ENCODE data around the gene COL5A2. TPM values are rescaled to one million over a fixed set of nuclear protein-coding genes. Genes with fewer than 3 reads are reported as not detected.

The COL5A2 gene
- total RNA-seq, 2 experiments from 2014 or later = 1.6 to 1.7 TPM

- ChIA-PET POLR2A (no interaction called here), CTCF (interaction anchor here (0.8 kb wide), 1 partner anchor 14 kb away, joined by 4 read pairs; no protein-coding TSS in a partner anchor)
Observed at GRCh38 chr2:189171956-189172609, 7.5 kb downstream of the COL5A2 start.

GRCh38 chr2:189168856-189169499 is 10.6 kb downstream of the COL5A2 start:
- CTCF ChIA-PET = no interaction called here
- Mint-ChIP-seq H3K27me3 (no peaks in the 10 kb centered on the region), H3K4me1 (no peaks in the 10 kb centered on the region), H3K27ac (no peak overlapping the region), H3K9me3 (no peaks in the 10 kb centered on the region), H3K36me3 (ENCODE audit: low read depth) (no peaks in the 10 kb centered on the region), H3K4me3 (no peak overlapping the region)
- POLR2A ChIA-PET = no interaction called here
- no peak for DNase-seq

More at GRCh38 chr2:189171956-189172609, 7.5 kb downstream of the COL5A2 start:
- Mint-ChIP-seq H3K4me1 (no peaks in the 10 kb centered on the region), H3K36me3 (ENCODE audit: low read depth) (no peaks in the 10 kb centered on the region), H3K9me3 (no peaks in the 10 kb centered on the region), H3K27ac (no peak overlapping the region), H3K4me3 (no peak overlapping the region), H3K27me3 (no peaks in the 10 kb centered on the region)
- no peak for DNase-seq

- H3K27ac Mint-ChIP-seq = no peak overlapping the region
- no peaks in the 10 kb centered on the region for H3K27me3 Mint-ChIP-seq
- H3K4me3 Mint-ChIP-seq = no peak overlapping the region
- no peaks in the 10 kb centered on the region for H3K36me3 Mint-ChIP-seq (ENCODE audit: low read depth)
- H3K9me3 Mint-ChIP-seq = no peaks in the 10 kb centered on the region
- ChIA-PET POLR2A (no interaction called here), CTCF (no interaction called here)
- no peak for DNase-seq
- H3K4me1 Mint-ChIP-seq = no peaks in the 10 kb centered on the region
Observed at GRCh38 chr2:189165656-189166380, 13.7 kb downstream of the COL5A2 start.

GRCh38 chr2:189164746-189165145 is 14.8 kb downstream of the COL5A2 start:
- no peaks in the 10 kb centered on the region for H3K36me3 Mint-ChIP-seq (ENCODE audit: low read depth)
- H3K27me3 Mint-ChIP-seq = no peaks in the 10 kb centered on the region
- CTCF ChIA-PET = no interaction called here
- H3K27ac Mint-ChIP-seq = no peak overlapping the region
- POLR2A ChIA-PET = no interaction called here
- no peak for DNase-seq
- H3K4me3 Mint-ChIP-seq = no peak overlapping the region
- no peaks in the 10 kb centered on the region for H3K4me1 Mint-ChIP-seq
- no peaks in the 10 kb centered on the region for H3K9me3 Mint-ChIP-seq

- Mint-ChIP-seq H3K4me1 (no peaks in the 10 kb centered on the region), H3K36me3 (ENCODE audit: low read depth) (no peaks in the 10 kb centered on the region), H3K4me3 (no peak overlapping the region), H3K27ac (no peak overlapping the region), H3K27me3 (no peaks in the 10 kb centered on the region), H3K9me3 (no peaks in the 10 kb centered on the region)
- ChIA-PET CTCF (no interaction called here), POLR2A (no interaction called here)
- DNase-seq = no peak
Observed at GRCh38 chr2:189163889-189164288, 15.7 kb downstream of the COL5A2 start.

GRCh38 chr2:189162566-189162965 is 17.0 kb downstream of the COL5A2 start:
- Mint-ChIP-seq H3K9me3 (no peaks in the 10 kb centered on the region), H3K4me1 (no peaks in the 10 kb centered on the region), H3K36me3 (ENCODE audit: low read depth) (no peaks in the 10 kb centered on the region), H3K4me3 (no peak overlapping the region), H3K27ac (no peak overlapping the region), H3K27me3 (no peaks in the 10 kb centered on the region)
- no peak for DNase-seq
- POLR2A ChIA-PET = no interaction called here
- CTCF ChIA-PET = no interaction called here

GRCh38 chr2:189161894-189162293 is 17.7 kb downstream of the COL5A2 start:
- Mint-ChIP-seq H3K4me1 (no peaks in the 10 kb centered on the region), H3K9me3 (no peaks in the 10 kb centered on the region), H3K36me3 (ENCODE audit: low read depth) (no peaks in the 10 kb centered on the region)

GRCh38 chr2:189159717-189160116 is 19.8 kb downstream of the COL5A2 start:
- Mint-ChIP-seq H3K27ac (no peak overlapping the region), H3K27me3 (no peaks in the 10 kb centered on the region), H3K36me3 (ENCODE audit: low read depth) (no peaks in the 10 kb centered on the region), H3K4me1 (no peaks in the 10 kb centered on the region), H3K4me3 (no peak overlapping the region), H3K9me3 (no peaks in the 10 kb centered on the region)
- POLR2A ChIA-PET = no interaction called here
- no peak for DNase-seq
- CTCF ChIA-PET = no interaction called here

More at GRCh38 chr2:189161894-189162293, 17.7 kb downstream of the COL5A2 start:
- Mint-ChIP-seq H3K4me3 (no peak overlapping the region), H3K27me3 (no peaks in the 10 kb centered on the region), H3K27ac (no peak overlapping the region)
- DNase-seq = no peak
- ChIA-PET CTCF (no interaction called here), POLR2A (no interaction called here)

GRCh38 chr2:189159273-189159672 is 20.3 kb downstream of the COL5A2 start:
- no peaks in the 10 kb centered on the region for H3K27me3 Mint-ChIP-seq
- POLR2A ChIA-PET = no interaction called here
- H3K4me3 Mint-ChIP-seq = no peak overlapping the region
- CTCF ChIA-PET = no interaction called here
- H3K4me1 Mint-ChIP-seq = no peaks in the 10 kb centered on the region
- no peaks in the 10 kb centered on the region for H3K36me3 Mint-ChIP-seq (ENCODE audit: low read depth)
- no peak for DNase-seq
- no peaks in the 10 kb centered on the region for H3K9me3 Mint-ChIP-seq
- no peak overlapping the region for H3K27ac Mint-ChIP-seq

GRCh38 chr2:189157939-189158338 is 21.6 kb downstream of the COL5A2 start:
- Mint-ChIP-seq H3K9me3 (no peaks in the 10 kb centered on the region), H3K36me3 (ENCODE audit: low read depth) (no peaks in the 10 kb centered on the region)
- CTCF ChIA-PET = no interaction called here

GRCh38 chr2:189157456-189157855 is 22.1 kb downstream of the COL5A2 start:
- H3K9me3 Mint-ChIP-seq = no peaks in the 10 kb centered on the region
- POLR2A ChIA-PET = no interaction called here
- H3K4me1 Mint-ChIP-seq = no peaks in the 10 kb centered on the region
- H3K27me3 Mint-ChIP-seq = no peaks in the 10 kb centered on the region
- H3K4me3 Mint-ChIP-seq = no peak overlapping the region
- CTCF ChIA-PET = no interaction called here
- no peak for DNase-seq
- no peak overlapping the region for H3K27ac Mint-ChIP-seq
- H3K36me3 Mint-ChIP-seq (ENCODE audit: low read depth) = no peaks in the 10 kb centered on the region

More at GRCh38 chr2:189157939-189158338, 21.6 kb downstream of the COL5A2 start:
- Mint-ChIP-seq H3K4me1 (no peaks in the 10 kb centered on the region), H3K27ac (no peak overlapping the region), H3K4me3 (no peak overlapping the region), H3K27me3 (no peaks in the 10 kb centered on the region)
- POLR2A ChIA-PET = no interaction called here
- no peak for DNase-seq

- POLR2A ChIA-PET = no interaction called here
Observed at GRCh38 chr2:189155795-189156194, 23.8 kb downstream of the COL5A2 start.

GRCh38 chr2:189153619-189154018 is 25.9 kb downstream of the COL5A2 start:
- H3K9me3 Mint-ChIP-seq = no peaks in the 10 kb centered on the region
- H3K27ac Mint-ChIP-seq = no peak overlapping the region
- no peaks in the 10 kb centered on the region for H3K4me1 Mint-ChIP-seq
- no peak for DNase-seq
- H3K4me3 Mint-ChIP-seq = no peak overlapping the region
- no peaks in the 10 kb centered on the region for H3K27me3 Mint-ChIP-seq
- H3K36me3 Mint-ChIP-seq (ENCODE audit: low read depth) = no peaks in the 10 kb centered on the region
- ChIA-PET CTCF (interaction anchor here (3.3 kb wide), 1 partner anchor 11 kb away, joined by 13 read pairs; no protein-coding TSS in a partner anchor), POLR2A (no interaction called here)

More at GRCh38 chr2:189155795-189156194, 23.8 kb downstream of the COL5A2 start:
- Mint-ChIP-seq H3K27me3 (no peaks in the 10 kb centered on the region), H3K9me3 (no peaks in the 10 kb centered on the region), H3K4me3 (no peak overlapping the region), H3K27ac (no peak overlapping the region), H3K4me1 (no peaks in the 10 kb centered on the region), H3K36me3 (ENCODE audit: low read depth) (no peaks in the 10 kb centered on the region)
- CTCF ChIA-PET = interaction anchor here (0.8 kb wide), 1 partner anchor 13 kb away, joined by 3 read pairs; no protein-coding TSS in a partner anchor
- no peak for DNase-seq

Data from activated CD4-positive, alpha-beta memory T cell treated with anti-CD3 and anti-CD28 coated beads, Interleukin-2, amount 10 ng/mL, durations not matched to agents 7 days and 5 days (primary cell).